AG09319 (cell line): Measurements from ENCODE around the gene MDM4.
A peak's percentile ranks its signal among the peaks of the same experiment; 100 is the strongest.
"Not testable (repeated sequence)": the region's sequence is repeated elsewhere in the genome, so short reads cannot be mapped to it uniquely, and the experiment has no call there.

Source experiments
- DNase-seq: peaks from one replicate; pipeline ENCODE4 v3.0.0-alpha.2; 2010; ENCODE audit warnings: low read depth; ENCODE audit errors: extremely low read depth
- TF ChIP-seq, protein P1 (sequence below): IDR thresholded peaks from 2 replicates; pipeline ENCODE4 v1.5.1; 2011; ENCODE audit warnings: low read depth, mild to moderate bottlenecking, inconsistent platforms, low read length, moderate library complexity

The MDM4 gene

GRCh38 chr1:204506969-204507316 is 9.3 kb upstream of the MDM4 start:
- peak; percentile 88 for DNase-seq
- TF ChIP-seq, protein P1, sequence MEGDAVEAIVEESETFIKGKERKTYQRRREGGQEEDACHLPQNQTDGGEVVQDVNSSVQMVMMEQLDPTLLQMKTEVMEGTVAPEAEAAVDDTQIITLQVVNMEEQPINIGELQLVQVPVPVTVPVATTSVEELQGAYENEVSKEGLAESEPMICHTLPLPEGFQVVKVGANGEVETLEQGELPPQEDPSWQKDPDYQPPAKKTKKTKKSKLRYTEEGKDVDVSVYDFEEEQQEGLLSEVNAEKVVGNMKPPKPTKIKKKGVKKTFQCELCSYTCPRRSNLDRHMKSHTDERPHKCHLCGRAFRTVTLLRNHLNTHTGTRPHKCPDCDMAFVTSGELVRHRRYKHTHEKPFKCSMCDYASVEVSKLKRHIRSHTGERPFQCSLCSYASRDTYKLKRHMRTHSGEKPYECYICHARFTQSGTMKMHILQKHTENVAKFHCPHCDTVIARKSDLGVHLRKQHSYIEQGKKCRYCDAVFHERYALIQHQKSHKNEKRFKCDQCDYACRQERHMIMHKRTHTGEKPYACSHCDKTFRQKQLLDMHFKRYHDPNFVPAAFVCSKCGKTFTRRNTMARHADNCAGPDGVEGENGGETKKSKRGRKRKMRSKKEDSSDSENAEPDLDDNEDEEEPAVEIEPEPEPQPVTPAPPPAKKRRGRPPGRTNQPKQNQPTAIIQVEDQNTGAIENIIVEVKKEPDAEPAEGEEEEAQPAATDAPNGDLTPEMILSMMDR = no peak

DNA sequence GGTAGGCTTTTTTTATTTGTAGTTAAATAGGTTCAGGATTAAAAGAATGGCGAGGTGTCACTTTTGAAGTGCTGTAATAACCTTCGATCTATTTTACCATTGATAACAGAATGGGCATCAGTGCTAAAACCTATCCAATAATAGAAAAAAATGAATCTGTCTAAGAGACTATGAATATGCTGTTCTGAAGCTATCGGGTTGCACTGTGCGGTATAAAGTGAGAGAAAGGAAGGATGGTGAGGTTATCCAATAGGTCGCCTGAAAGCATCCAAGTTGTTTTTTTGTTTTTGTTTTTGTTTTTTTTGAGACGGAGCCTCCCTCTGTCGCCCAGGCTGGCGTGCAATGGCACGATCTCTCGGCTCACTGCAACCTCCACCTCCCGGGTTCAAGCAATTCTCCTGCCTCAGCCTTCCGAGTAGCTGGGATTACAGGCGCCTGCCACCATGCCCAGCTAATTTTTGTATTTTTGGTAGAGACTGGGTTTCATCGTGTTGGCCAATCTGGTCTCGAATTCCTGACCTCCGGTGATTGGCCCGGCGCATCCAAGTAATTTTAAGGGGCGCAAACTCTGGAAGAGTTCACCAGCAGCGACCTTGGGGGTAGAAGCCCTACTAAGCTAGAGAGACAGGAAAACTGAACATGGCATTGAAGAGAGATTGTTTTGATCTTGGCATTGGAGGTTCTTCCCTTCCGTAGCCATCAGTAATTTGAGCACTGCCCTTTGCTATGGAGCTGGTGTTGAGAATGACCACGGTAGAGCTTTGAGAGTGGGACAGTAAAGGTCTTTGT is 8.7 kb upstream of the MDM4 start:
- TF ChIP-seq, protein P1 = no peak
- DNase-seq = no peak

DNA sequence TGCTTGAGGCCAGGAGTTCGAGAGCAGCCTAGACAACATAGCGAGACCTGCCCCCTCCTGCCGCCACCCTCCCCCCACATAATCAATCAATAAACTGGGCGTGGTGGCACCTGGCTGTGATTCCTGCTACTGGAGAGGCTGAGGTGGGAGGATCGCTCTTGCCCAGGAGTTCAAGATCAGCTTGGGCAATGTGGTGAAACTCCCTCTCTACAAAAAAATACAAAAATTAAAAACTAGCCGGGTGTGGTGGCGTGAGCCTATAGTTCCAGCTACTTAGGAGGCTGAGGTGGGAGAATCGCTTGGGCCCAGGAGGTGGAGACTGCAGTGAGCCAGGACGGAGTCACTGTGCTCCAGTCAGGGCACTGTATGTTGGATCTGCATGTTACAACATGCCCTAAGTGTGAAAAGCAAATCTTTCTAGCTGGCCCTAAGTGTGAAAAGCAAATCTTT is 7.0 kb upstream of the MDM4 start:
- DNase-seq = no peak
- TF ChIP-seq, protein P1 = no peak

DNA sequence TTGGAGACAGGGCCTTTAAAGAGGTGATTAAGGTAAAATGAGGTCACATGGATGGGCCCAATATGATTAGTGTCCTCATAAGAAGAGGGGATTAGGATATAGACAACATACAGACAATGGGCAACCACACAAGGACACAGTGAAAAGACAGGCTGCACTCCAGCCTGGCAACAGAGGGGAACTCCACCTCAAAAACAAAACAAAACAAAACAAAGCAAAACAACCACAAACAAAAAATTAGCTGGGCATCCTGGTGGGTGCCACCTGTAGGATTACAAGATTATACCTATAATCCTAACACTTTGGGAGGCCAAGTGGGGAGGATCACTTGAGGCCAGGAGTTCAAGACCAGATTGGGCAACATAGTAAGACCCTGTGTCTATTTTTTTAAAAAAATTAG is 4.8 kb upstream of the MDM4 start:
- TF ChIP-seq, protein P1 = no peak
- no peak for DNase-seq

GRCh38 chr1:204513117-204513716 is 3.0 kb upstream of the MDM4 start:
- DNase-seq = no peak
- TF ChIP-seq, protein P1 = no peak

GRCh38 chr1:204514828-204515227 is 1.4 kb upstream of the MDM4 start:
- TF ChIP-seq, protein P1 = no peak
- no peak for DNase-seq

DNA sequence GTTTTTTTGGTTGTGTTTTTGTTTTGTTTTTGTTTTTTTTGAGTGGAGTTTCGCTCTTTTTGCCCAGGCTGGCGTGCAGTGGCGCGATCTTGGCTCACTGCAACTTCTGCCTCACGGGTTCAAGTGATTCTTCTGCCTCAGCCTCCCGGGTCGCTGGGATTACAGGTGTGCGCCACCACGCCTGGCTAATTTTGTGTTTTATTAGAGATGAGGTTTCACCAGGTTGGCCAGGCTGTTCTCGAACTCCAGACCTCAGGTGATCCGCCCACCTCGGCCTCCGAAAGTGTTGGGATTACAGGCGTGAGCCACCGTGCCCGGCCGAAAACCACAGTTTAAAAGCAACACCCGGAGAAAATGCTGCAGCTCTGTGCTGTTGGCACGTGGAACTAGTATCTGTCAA is 1.2 kb downstream of the MDM4 start:
- DNase-seq = not testable (repeated sequence)
